ENCODE results near the gene TICRR.

The TICRR gene

DNA sequence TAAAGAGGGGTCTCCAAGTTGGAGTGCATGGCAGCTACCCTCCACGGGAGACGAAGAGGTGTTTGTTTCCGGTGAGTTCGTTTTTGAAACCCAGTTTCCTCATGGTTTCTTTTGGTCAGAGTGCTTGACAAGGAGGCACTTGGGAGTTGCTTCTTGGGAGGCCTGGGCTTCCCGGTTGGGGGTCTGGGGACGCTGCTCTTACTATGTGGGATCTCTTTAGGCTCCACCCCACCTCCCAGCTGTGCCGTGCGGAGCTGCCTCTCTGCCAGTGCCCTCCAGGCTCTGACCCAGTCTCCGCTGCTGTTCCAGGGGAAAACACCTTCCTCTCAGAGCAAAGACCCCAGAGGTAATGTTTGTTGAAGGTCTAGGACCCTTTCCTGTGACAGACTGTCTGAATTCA, 50.4 kb downstream of the TICRR start:
- peaks cover 100% of the 10 kb centered on the region for H3K36me3 ChIP-seq
- no peaks in the 10 kb centered on the region for H3K9me3 ChIP-seq
- no peak overlapping the region for H3K4me3 ChIP-seq (ENCODE audit: low read depth in 1 of 2, low read length in 1 of 2)
- H3K27ac ChIP-seq, result no peak overlapping the region
- H3K27me3 ChIP-seq, result no peaks in the 10 kb centered on the region
- no peaks in the 10 kb centered on the region for H3K4me1 ChIP-seq (ENCODE audit: control insufficient read depth in 1 of 2, insufficient read depth in 1 of 2, low read depth in 1 of 2, low read length in 1 of 2)
- TF ChIP-seq CTCF (IDR thresholded peaks at IDR 0.05), result no peak

DNA sequence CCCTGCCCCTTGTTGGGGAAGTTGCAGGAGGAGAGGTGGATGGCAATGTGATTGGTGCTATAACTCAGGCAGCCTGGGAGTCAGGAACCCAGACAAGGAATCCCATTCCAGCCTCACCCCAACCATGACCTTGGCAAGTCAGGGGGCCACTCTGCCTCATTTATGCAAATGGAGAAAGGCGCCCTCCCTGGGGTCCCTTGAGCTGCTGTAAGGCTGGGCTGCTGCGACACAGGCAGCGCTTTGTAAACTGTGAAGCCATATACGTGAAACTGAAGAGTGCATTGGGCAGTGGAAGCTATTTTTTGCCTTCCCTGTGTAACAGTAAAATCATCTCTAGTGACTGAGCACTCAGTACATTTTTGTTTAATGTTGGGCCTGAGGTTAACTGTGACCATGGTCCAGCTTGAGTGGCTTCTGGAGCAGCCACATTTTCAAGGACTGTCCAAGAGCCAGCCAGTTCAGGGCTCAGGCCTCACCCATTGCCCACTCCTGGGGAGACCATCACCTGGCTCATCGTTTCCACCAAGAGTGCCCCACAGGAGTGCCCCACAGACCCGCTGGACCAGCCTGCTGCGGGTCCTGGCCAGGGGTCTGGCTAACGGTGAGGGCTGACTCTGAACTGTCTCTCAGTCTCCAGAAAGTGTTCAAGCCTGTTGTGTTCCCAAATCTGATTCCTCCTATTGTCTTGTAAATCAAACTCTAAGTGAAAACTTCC, 52.1 kb downstream of the TICRR start:
- TF ChIP-seq CTCF (IDR thresholded peaks at IDR 0.05), result no peak
- no peaks in the 10 kb centered on the region for H3K9me3 ChIP-seq
- peaks cover 92% of the 10 kb centered on the region for H3K36me3 ChIP-seq
- no peak overlapping the region for H3K4me3 ChIP-seq (ENCODE audit: low read depth in 1 of 2, low read length in 1 of 2)
- no peak overlapping the region for H3K27ac ChIP-seq
- H3K4me1 ChIP-seq (ENCODE audit: control insufficient read depth in 1 of 2, insufficient read depth in 1 of 2, low read depth in 1 of 2, low read length in 1 of 2), result no peaks in the 10 kb centered on the region
- no peaks in the 10 kb centered on the region for H3K27me3 ChIP-seq

DNA sequence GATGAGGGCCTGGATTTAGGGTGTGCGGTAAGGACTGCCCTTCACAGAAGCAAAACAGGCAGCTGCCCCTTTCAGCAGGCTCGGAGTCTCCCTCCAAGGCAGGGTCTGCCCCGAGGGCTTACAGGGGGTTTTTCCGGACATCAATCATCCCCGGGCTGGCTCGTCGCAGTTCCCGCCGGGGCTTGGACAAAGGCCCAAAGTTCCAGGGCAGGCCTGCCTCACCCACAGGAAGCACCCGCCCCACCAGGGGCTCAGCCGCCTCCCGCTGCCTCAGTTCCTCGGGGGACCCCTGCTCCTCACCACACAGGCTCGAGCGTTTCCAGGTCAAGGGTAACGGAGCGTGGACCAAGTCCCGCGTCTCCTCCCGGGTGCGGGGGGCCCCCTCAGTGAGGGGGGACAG, 53.0 kb downstream of the TICRR start:
- TF ChIP-seq CTCF (IDR thresholded peaks at IDR 0.05), result no peak
- no peaks in the 10 kb centered on the region for H3K9me3 ChIP-seq
- H3K27ac ChIP-seq, result no peak overlapping the region
- H3K4me1 ChIP-seq (ENCODE audit: control insufficient read depth in 1 of 2, insufficient read depth in 1 of 2, low read depth in 1 of 2, low read length in 1 of 2), result no peaks in the 10 kb centered on the region
- no peak overlapping the region for H3K4me3 ChIP-seq (ENCODE audit: low read depth in 1 of 2, low read length in 1 of 2)
- H3K36me3 ChIP-seq, result peaks cover 83% of the 10 kb centered on the region
- no peaks in the 10 kb centered on the region for H3K27me3 ChIP-seq

DNA sequence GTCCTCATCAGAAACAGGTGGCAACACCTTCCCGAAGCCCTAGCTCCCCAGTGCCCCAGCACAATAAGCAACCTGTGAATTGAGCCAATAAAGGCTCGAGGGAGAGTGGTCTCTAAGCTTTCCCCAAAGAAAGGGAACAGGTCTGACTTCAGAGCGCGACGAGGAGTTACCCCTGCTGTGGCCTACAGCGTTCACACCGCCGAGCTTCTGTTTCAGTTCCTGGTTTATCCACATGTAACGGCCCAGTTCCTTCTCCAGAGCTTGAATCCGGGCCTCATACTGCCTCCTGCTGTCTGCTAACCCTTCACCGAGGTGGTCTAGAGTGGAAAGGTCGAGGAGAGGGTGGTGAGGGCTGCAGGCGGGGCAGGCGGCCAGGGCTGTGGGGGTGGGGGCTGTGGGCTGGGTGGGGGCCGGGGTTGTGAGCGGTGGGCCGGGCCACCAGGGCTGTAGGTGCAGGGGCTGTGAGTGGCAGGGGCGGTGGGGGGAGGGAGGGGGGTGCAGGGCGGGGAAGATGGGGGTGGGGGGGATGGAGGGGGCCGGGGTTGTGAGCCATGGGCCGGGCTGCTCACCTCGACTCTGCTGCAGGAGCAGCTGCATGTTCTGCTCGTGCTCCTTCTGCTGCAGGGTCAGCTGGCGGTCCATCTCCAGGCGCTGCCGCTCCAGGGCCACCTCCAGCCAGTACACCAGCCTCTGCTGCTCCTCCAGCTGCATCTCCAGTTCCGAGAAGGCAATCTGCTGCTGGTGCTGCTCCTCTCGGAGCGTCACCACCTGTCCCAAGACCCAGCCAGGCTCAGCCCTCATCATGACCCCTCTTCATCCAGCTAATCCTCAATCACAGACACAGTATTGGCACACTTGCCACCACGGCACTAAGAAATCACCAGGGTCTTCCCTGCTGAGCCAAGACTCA, 53.8 kb downstream of the TICRR start:
- H3K4me3 ChIP-seq (ENCODE audit: low read depth in 1 of 2, low read length in 1 of 2), result no peak overlapping the region
- H3K9me3 ChIP-seq, result no peaks in the 10 kb centered on the region
- H3K4me1 ChIP-seq (ENCODE audit: control insufficient read depth in 1 of 2, insufficient read depth in 1 of 2, low read depth in 1 of 2, low read length in 1 of 2), result no peaks in the 10 kb centered on the region
- H3K27ac ChIP-seq, result no peak overlapping the region
- no peak for TF ChIP-seq CTCF (IDR thresholded peaks at IDR 0.05)
- peaks cover 75% of the 10 kb centered on the region for H3K36me3 ChIP-seq
- H3K27me3 ChIP-seq, result no peaks in the 10 kb centered on the region

DNA sequence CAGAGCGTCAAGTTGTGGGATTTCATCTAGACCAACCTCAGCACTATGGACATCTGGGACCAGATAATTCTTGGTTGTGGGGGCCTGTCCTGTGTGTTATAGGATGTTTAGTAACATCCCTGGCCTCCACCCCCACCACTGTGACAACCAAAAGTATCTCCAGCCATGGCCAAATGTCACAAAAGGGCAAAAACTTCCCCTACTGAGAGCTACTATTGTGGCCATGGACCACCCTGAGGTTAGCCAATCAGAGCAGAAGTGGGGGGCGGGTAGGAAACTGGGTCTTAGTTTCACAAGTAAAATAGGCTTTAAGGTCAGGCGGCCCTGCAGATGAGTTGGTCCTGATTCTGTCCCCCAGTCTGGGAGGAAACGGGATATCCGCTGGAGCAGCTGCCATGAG, 54.6 kb downstream of the TICRR start:
- no peak overlapping the region for H3K4me3 ChIP-seq (ENCODE audit: low read depth in 1 of 2, low read length in 1 of 2)
- H3K9me3 ChIP-seq, result no peaks in the 10 kb centered on the region
- no peaks in the 10 kb centered on the region for H3K4me1 ChIP-seq (ENCODE audit: control insufficient read depth in 1 of 2, insufficient read depth in 1 of 2, low read depth in 1 of 2, low read length in 1 of 2)
- peaks cover 67% of the 10 kb centered on the region for H3K36me3 ChIP-seq
- no peak overlapping the region for H3K27ac ChIP-seq
- TF ChIP-seq CTCF (IDR thresholded peaks at IDR 0.05), result no peak
- H3K27me3 ChIP-seq, result no peaks in the 10 kb centered on the region

All from neutrophil (primary cell).